Heart left ventricle (tissue), 16 donors: ENCODE results near the gene PPIP5K2. TPM values are rescaled to one million over a fixed set of nuclear protein-coding genes. Genes with fewer than 3 reads are reported as not detected.

ENCODE experiments used
- ATAC-seq, 4 donors: fragments of 200-7000 bp; cut with Tn5 transposase; one replicate each; pipeline ENCODE4 v1.9.1; 2020 to 2022; ENCODE audit warnings: moderate library complexity in 4 of 4, mild to moderate bottlenecking in 3 of 4, moderate number of reproducible peaks in 1 of 4
- DNase-seq, 5 donors: peaks; one replicate each; pipeline ENCODE4 v3.0.0-alpha.2; 2020
- H3K27ac ChIP-seq, 12 donors: fragments of 200-600 bp; sonication (generic) in 4 of 12; one replicate each; pipeline versions ENCODE4 v1.5.0 to v1.8.0; 2016 to 2022; ENCODE audit warnings: mild to moderate bottlenecking in 2 of 12
- H3K27me3 ChIP-seq, 9 donors: fragments of 200-600 bp; sonication (generic) in 2 of 9; one replicate each; pipeline versions ENCODE4 v1.5.1 to v1.8.0; 2016 to 2022; ENCODE audit warnings: mild to moderate bottlenecking in 3 of 9
- H3K36me3 ChIP-seq, 9 donors: fragments of 200-600 bp; sonication (generic) in 2 of 9; one replicate each; pipeline versions ENCODE4 v1.5.0 to v1.8.0; 2018 to 2022; ENCODE audit warnings: mild to moderate bottlenecking in 2 of 9
- H3K4me1 ChIP-seq, 12 donors: fragments of 200-600 bp; sonication (generic) in 4 of 12; one replicate each; pipeline versions ENCODE4 v1.5.0 to v1.8.0; 2016 to 2022; ENCODE audit warnings: mild to moderate bottlenecking in 3 of 12
- H3K4me3 ChIP-seq, 12 donors: fragments of 200-600 bp; sonication (generic) in 4 of 12; one replicate each; pipeline versions ENCODE4 v1.5.0 to v1.8.0; 2017 to 2022; ENCODE audit warnings: mild to moderate bottlenecking in 9 of 12, moderate library complexity in 4 of 12
- H3K9me3 ChIP-seq, 12 donors: fragments of 200-600 bp; sonication (generic) in 4 of 12; one replicate each; pipeline versions ENCODE4 v1.5.0 to v1.8.0; 2016 to 2022; ENCODE audit warnings: mild to moderate bottlenecking in 1 of 12
- CTCF ChIP-seq, 12 donors: fragments of 200-600 bp; sonication (generic) in 4 of 12; IDR thresholded peaks; one replicate each; pipeline versions ENCODE4 v1.5.0 to v1.8.0; 2018 to 2022; ENCODE audit warnings: antibody characterized with exemption in 12 of 12, mild to moderate bottlenecking in 5 of 12
- POLR2A ChIP-seq, 2 donors: fragments of 450-650 bp; IDR thresholded peaks; one replicate each; pipeline ENCODE4 v1.6.1; 2017; ENCODE audit warnings: antibody characterized with exemption in 2 of 2, mild to moderate bottlenecking in 2 of 2, moderate library complexity in 2 of 2
- WGBS, 4 donors: extraction: QIAGEN DNeasy Blood & Tissue Kit in 2 of 4; methylation state at CpG; one replicate each; pipeline versions ENCODE4 v1.1.5 to v1.1.7; 2013 to 2018; 5-methylcytosine and 5-hydroxymethylcytosine counted together
- intact Hi-C, 10 donors: fragments of 100-400 bp; cut with DNase I; formaldehyde crosslinking; loops; one replicate each; pipeline versions ENCODE4 v1.11.1 to v1.14.2; 2022
- polyA plus RNA-seq, 2 donors: library from polyadenylated mRNA; stranded (reverse); fragments of 200-250 nt; gene quantifications; one replicate each; pipeline ENCODE4 v1.2.3, GENCODE V29; 2013
- total RNA-seq, 9 donors: library from RNA; depleted of rRNA in 2 of 9; stranded (reverse); fragments of >200 nt in 2 of 9; fragmentation: NEBNext Ultra II Directional in 3 of 9; extraction: Animal tissue kit (Norgen Biotek cat#: 25700) in 3 of 9; gene quantifications; one replicate each; pipeline versions ENCODE4 v1.1.0 to v1.2.4, GENCODE V29; 2016 to 2023
- donor health status: ischemic (EF 13 %, LVEDD 7.1; RV severe dilation, severe dysfunction).
- donor health status: healthy with polysubstance abuse.
- donor health status: DM: no; HTN: yes; CAD: no.
- donor health status: DM: no; HTN: no; CAD: no.
- donor health status: ischemic (EF 25% LVEDD 6.9; RV normal size, moderate dysfunction).
- donor health status: ischemic (EF 25% LVEDD 5.7; RV mildly dilated, moderate dysfunction).
- donor health status: healthy.
- donor health status: DM: yes; HTN: yes; CAD: no.
- donor health status: ischemic (EF 35%, LVEDD 5.7; RV mildly dilated, moderate dysfunction).
- donor health status: nonischemic (EF 11% LVEDD 7.7; RV severe dilation, severe dysfunction).
- donor health status: DM: yes; HTN: yes; CAD: no.
- donor health status: PGD.
- donor health status: ischemic (EF 29% LVEDD 5.4; RV normal size, mild dysfunction).
- donor health status: nonischemic (EF 23%, LVEDD 6.1; RV moderate dilation, normal function).

The PPIP5K2 gene
- total and polyA plus RNA-seq, 11 donors = 16.6 to 59.8 (median 38.9) TPM

GRCh38 chr5:103207653-103208052 lies 87.6 kb downstream of the PPIP5K2 start:
- no peaks in the 10 kb centered on the region for H3K27me3 ChIP-seq
- DNase-seq = no peak
- TF ChIP-seq POLR2A (IDR thresholded peaks at IDR 0.05) (no peak), CTCF (IDR thresholded peaks at IDR 0.05) (no peak)
- H3K4me3 ChIP-seq = no peak overlapping the region
- H3K27ac ChIP-seq = no peak overlapping the region
- intact Hi-C loops = no loop called here
- no peaks in the 10 kb centered on the region for H3K9me3 ChIP-seq
- peaks cover 0 to 26% (median 5%) of the 10 kb centered on the region in 12 donors for H3K4me1 ChIP-seq
- peaks cover 0 to 21% (median 3%) of the 10 kb centered on the region in 9 donors for H3K36me3 ChIP-seq
- ATAC-seq = no peak

GRCh38 chr5:103208460-103208859 lies 88.4 kb downstream of the PPIP5K2 start:
- no peak overlapping the region for H3K4me3 ChIP-seq
- no peak overlapping the region for H3K27ac ChIP-seq
- 20 to 28% (median 22%) methylated on average over 2 of the region's 2 CpGs for WGBS, 4 donors
- H3K4me1 ChIP-seq = peaks cover 0 to 27% (median 5%) of the 10 kb centered on the region in 12 donors
- intact Hi-C loops = no loop called here
- ATAC-seq = peak in 1 of 4 donors; percentile 37
- no peaks in the 10 kb centered on the region for H3K9me3 ChIP-seq
- TF ChIP-seq POLR2A (IDR thresholded peaks at IDR 0.05) = no peak
- TF ChIP-seq CTCF (IDR thresholded peaks at IDR 0.05) = no peak
- peaks cover 0 to 18% (median 0%) of the 10 kb centered on the region in 9 donors for H3K36me3 ChIP-seq
- DNase-seq = no peak
- H3K27me3 ChIP-seq = no peaks in the 10 kb centered on the region

- Histone ChIP-seq H3K27me3 (no peaks in the 10 kb centered on the region), H3K9me3 (no peaks in the 10 kb centered on the region), H3K27ac (no peak overlapping the region), H3K4me3 (no peak overlapping the region), H3K36me3 (peaks cover 0 to 14% (median 0%) of the 10 kb centered on the region in 9 donors), H3K4me1 (peaks cover 0 to 27% (median 5%) of the 10 kb centered on the region in 12 donors)
- TF ChIP-seq POLR2A (IDR thresholded peaks at IDR 0.05) (no peak), CTCF (IDR thresholded peaks at IDR 0.05) (no peak)
- intact Hi-C loops = no loop called here
- DNase-seq (no peak), ATAC-seq (no peak)
Measured at GRCh38 chr5:103209065-103209464, 89.0 kb downstream of the PPIP5K2 start.

GRCh38 chr5:103210952-103211351 lies 90.9 kb downstream of the PPIP5K2 start:
- DNase-seq (no peak), ATAC-seq (no peak)
- Histone ChIP-seq H3K27me3 (no peaks in the 10 kb centered on the region), H3K36me3 (peaks cover 0 to 10% (median 0%) of the 10 kb centered on the region in 9 donors), H3K4me1 (peaks cover 0 to 28% (median 5%) of the 10 kb centered on the region in 12 donors), H3K27ac (no peak overlapping the region), H3K4me3 (no peak overlapping the region), H3K9me3 (no peaks in the 10 kb centered on the region)
- TF ChIP-seq CTCF (IDR thresholded peaks at IDR 0.05) (no peak), POLR2A (IDR thresholded peaks at IDR 0.05) (no peak)
- 96 to 98% (median 97%) methylated on average over 2 of the region's 2 CpGs for whole genome bisulfite sequencing, 4 donors
- intact Hi-C loops = no loop called here
